Sigmoid colon (tissue), 3 donors: ENCODE measurements around the gene ZNF253.

Source experiments
- CTCF ChIP-seq, 4 experiments: fragments of 450-650 bp in 3 of 4; fragments of 200-600 bp in 1 of 4; IDR thresholded peaks; one replicate each; pipeline ENCODE4 v1.5.1; 2016 to 2019; ENCODE audit warnings: antibody characterized with exemption in 4 of 4, mild to moderate bottlenecking in 3 of 4, moderate library complexity in 2 of 4
- POLR2A ChIP-seq, 2 donors: fragments of 450-650 bp; IDR thresholded peaks; one replicate each; pipeline ENCODE4 v1.6.1; 2016; ENCODE audit warnings: antibody characterized with exemption in 2 of 2, mild to moderate bottlenecking in 2 of 2, moderate library complexity in 2 of 2

- no peak for TF ChIP-seq CTCF (IDR thresholded peaks at IDR 0.05)
- TF ChIP-seq POLR2A (IDR thresholded peaks at IDR 0.05) = no peak
Observed at GRCh38 chr19:19877724-19878123, 12.0 kb downstream of the ZNF253 start.
